Hepatocyte (in vitro differentiated cells): ENCODE measurements around the gene CACNA2D1. TPM values are rescaled to one million over a fixed set of nuclear protein-coding genes. Genes with fewer than 3 reads are reported as not detected.
A peak's percentile ranks its signal among the peaks of the same experiment; 100 is the strongest.

ENCODE experiments used
- DNase-seq: peaks from one replicate; pipeline ENCODE4 v3.0.0-alpha.2; 2016; ENCODE audit warnings: low spot score
- H2AFZ ChIP-seq: fragments of 200-600 bp; sonication (generic); 2 replicates; pipeline ENCODE4 v1.6.0; 2016; ENCODE audit warnings: antibody characterized with exemption, mild to moderate bottlenecking
- H3K27ac ChIP-seq: fragments of 200-600 bp; sonication (generic); 2 replicates; pipeline ENCODE4 v1.5.1; 2016; ENCODE audit warnings: mild to moderate bottlenecking
- H3K27me3 ChIP-seq: fragments of 200-600 bp; sonication (generic); 2 replicates; pipeline ENCODE4 v1.6.1; 2016
- H3K36me3 ChIP-seq: fragments of 200-600 bp; sonication (generic); replicated peaks from 2 replicates; pipeline ENCODE4 v1.5.1; 2016; ENCODE audit warnings: low read depth; ENCODE audit not compliant: insufficient read depth
- H3K4me1 ChIP-seq: fragments of 200-600 bp; sonication (generic); 2 replicates; pipeline ENCODE4 v1.5.1; 2016; ENCODE audit warnings: mild to moderate bottlenecking, moderate library complexity; ENCODE audit not compliant: insufficient read depth
- H3K4me2 ChIP-seq: fragments of 200-600 bp; sonication (generic); 2 replicates; pipeline ENCODE4 v1.6.0; 2016
- H3K4me3 ChIP-seq: fragments of 200-600 bp; sonication (generic); 2 replicates; pipeline ENCODE4 v1.5.1; 2016; ENCODE audit warnings: mild to moderate bottlenecking
- H3K79me2 ChIP-seq: fragments of 200-600 bp; sonication (generic); 2 replicates; pipeline ENCODE4 v1.6.0; 2017; ENCODE audit warnings: mild to moderate bottlenecking
- H3K9me2 ChIP-seq: fragments of 200-600 bp; sonication (generic); replicated peaks from 2 replicates; pipeline ENCODE4 v1.6.0; 2017; ENCODE audit warnings: mild to moderate bottlenecking; ENCODE audit not compliant: insufficient read depth
- H3K9me3 ChIP-seq: fragments of 200-600 bp; sonication (generic); 2 replicates; pipeline ENCODE4 v1.5.1; 2016; ENCODE audit warnings: low read depth, mild to moderate bottlenecking
- H4K20me1 ChIP-seq: fragments of 200-600 bp; sonication (generic); 2 replicates; pipeline ENCODE4 v1.6.0; 2016; ENCODE audit warnings: mild to moderate bottlenecking; ENCODE audit not compliant: insufficient read depth, poor library complexity, severe bottlenecking
- EZH2 ChIP-seq: fragments of 200-600 bp; sonication (generic); IDR thresholded peaks from 2 replicates; pipeline ENCODE4 v1.6.1; 2016; ENCODE audit warnings: antibody characterized with exemption, mild to moderate bottlenecking, borderline replicate concordance
- EZH2phosphoT487 ChIP-seq: fragments of 200-600 bp; sonication (generic); IDR thresholded peaks from one replicate; pipeline ENCODE4 v1.6.1; 2018; ENCODE audit warnings: antibody characterized with exemption, mild to moderate bottlenecking, low read depth, moderate library complexity; ENCODE audit not compliant: unreplicated experiment, severe bottlenecking
- whole genome bisulfite sequencing: methylation state at CpG from one replicate; pipeline ENCODE4 v1.1.6; 2016; ENCODE audit warnings: low lambda C conversion rate; ENCODE audit errors: missing lambda C conversion rate; 5-methylcytosine and 5-hydroxymethylcytosine counted together
- polyA plus RNA-seq: library from polyadenylated mRNA; unstranded; fragments of >200 nt; fragmentation: Nextera tagmentation; extraction: Ambion mirVana; gene quantifications from 2 replicates; pipeline ENCODE4 v1.2.1, GENCODE V29; 2016
- total RNA-seq: library from RNA; depleted of rRNA; stranded (reverse); fragments of >200 nt; gene quantifications from 2 replicates; pipeline ENCODE4 v1.2.3, GENCODE V29; 2014
- TF ChIP-seq, protein P1 (sequence below): fragments of 200-600 bp; sonication (generic); IDR thresholded peaks from 2 replicates; pipeline ENCODE4 v1.5.1; 2016; ENCODE audit warnings: antibody characterized with exemption, mild to moderate bottlenecking; ENCODE audit not compliant: poor library complexity

The CACNA2D1 gene
- total and polyA plus RNA-seq, 2 experiments from 2014 or later, result 3.1 to 18.9 TPM

DNA sequence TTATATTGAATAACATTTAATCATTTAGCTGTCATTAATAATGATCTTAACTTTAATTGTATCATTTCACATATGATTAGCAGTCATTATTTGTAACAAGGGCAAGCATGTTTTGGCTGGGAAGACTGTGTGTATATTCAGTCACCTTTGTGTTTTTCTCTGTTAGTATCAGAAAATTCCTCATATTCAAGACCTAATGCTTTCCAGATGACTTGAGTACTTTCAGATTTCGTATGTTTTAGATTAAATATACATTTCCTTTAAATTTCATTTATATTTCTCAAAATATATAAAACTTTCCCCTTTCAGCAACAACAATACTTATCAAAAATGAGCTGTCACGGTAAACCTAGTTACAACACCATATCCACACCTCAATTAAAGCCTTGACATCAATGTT is 6.3 kb upstream of the CACNA2D1 start:
- Histone ChIP-seq H3K9me3 (no peaks in the 10 kb centered on the region), H3K79me2 (no peaks in the 10 kb centered on the region), H4K20me1 (no peaks in the 10 kb centered on the region), H2AFZ (no peak overlapping the region), H3K9me2 (no peaks in the 10 kb centered on the region), H3K4me1 (no peaks in the 10 kb centered on the region), H3K27ac (no peak overlapping the region), H3K36me3 (no peaks in the 10 kb centered on the region), H3K27me3 (peaks cover 7% of the 10 kb centered on the region), H3K4me2 (no peak overlapping the region), H3K4me3 (no peak overlapping the region)
- 38% methylated on average over 2 of the region's 2 CpGs for WGBS
- TF ChIP-seq EZH2phosphoT487, result no peak
- TF ChIP-seq, protein P1, sequence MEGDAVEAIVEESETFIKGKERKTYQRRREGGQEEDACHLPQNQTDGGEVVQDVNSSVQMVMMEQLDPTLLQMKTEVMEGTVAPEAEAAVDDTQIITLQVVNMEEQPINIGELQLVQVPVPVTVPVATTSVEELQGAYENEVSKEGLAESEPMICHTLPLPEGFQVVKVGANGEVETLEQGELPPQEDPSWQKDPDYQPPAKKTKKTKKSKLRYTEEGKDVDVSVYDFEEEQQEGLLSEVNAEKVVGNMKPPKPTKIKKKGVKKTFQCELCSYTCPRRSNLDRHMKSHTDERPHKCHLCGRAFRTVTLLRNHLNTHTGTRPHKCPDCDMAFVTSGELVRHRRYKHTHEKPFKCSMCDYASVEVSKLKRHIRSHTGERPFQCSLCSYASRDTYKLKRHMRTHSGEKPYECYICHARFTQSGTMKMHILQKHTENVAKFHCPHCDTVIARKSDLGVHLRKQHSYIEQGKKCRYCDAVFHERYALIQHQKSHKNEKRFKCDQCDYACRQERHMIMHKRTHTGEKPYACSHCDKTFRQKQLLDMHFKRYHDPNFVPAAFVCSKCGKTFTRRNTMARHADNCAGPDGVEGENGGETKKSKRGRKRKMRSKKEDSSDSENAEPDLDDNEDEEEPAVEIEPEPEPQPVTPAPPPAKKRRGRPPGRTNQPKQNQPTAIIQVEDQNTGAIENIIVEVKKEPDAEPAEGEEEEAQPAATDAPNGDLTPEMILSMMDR, result no peak
- DNase-seq, result no peak

DNA sequence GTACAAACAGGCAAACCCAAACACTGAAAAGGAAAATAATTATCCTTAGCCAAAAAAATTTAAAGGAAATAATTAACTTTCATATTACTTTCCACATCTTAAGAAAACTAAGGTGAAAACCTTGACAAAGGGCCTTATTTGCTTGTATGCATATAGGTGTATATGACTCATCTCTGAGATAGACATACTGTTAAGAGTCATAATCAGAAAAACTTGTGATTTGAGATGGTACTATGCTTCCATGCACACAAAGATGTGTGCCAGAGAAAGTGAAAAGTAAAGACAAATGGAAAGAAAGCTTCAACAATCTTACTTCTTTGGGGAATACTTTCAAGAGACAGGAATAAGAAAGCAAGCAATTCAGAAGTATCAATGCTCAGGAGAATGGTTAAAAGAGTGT is 3.3 kb upstream of the CACNA2D1 start:
- Histone ChIP-seq H3K9me3 (no peaks in the 10 kb centered on the region), H4K20me1 (peaks cover 4% of the 10 kb centered on the region), H3K9me2 (no peaks in the 10 kb centered on the region), H3K4me2 (no peak overlapping the region), H3K36me3 (no peaks in the 10 kb centered on the region), H3K4me3 (no peak overlapping the region), H3K27ac (no peak overlapping the region), H3K79me2 (no peaks in the 10 kb centered on the region), H3K27me3 (peaks cover 17% of the 10 kb centered on the region), H2AFZ (no peak overlapping the region), H3K4me1 (no peaks in the 10 kb centered on the region)
- DNase-seq, result no peak
- no peak for TF ChIP-seq EZH2phosphoT487
- no peak for TF ChIP-seq EZH2
- TF ChIP-seq, protein P1, result no peak

DNA sequence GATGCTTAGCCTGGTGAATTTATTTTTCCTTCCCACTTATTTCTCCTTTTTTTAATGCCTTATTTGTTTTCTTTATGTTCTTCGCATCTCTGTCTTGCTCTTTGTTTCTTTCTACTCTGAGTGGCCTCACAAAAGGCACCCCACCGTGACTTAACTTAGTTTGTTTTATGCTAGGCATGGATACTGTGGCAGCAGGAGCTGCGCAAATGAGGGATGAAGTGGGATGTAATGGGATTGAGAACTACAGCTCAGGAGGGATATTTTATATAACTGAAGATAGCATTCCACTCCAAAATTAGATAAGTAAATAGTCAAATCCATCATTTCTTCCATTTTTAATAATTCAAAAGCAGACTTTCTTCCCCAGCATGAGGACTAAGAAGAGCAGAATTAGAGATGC is 1.7 kb upstream of the CACNA2D1 start:
- Histone ChIP-seq H3K4me1 (no peaks in the 10 kb centered on the region), H3K9me2 (no peaks in the 10 kb centered on the region), H3K4me3 (no peak overlapping the region), H3K9me3 (no peaks in the 10 kb centered on the region), H3K27me3 (peaks cover 25% of the 10 kb centered on the region), H3K27ac (no peak overlapping the region), H3K79me2 (no peaks in the 10 kb centered on the region), H3K4me2 (no peak overlapping the region), H4K20me1 (peaks cover 4% of the 10 kb centered on the region), H2AFZ (no peak overlapping the region), H3K36me3 (no peaks in the 10 kb centered on the region)
- no peak for DNase-seq
- TF ChIP-seq EZH2phosphoT487, result no peak
- TF ChIP-seq, protein P1, result no peak
- TF ChIP-seq EZH2, result no peak
- 82% methylated on average over 3 of the region's 3 CpGs for WGBS

DNA sequence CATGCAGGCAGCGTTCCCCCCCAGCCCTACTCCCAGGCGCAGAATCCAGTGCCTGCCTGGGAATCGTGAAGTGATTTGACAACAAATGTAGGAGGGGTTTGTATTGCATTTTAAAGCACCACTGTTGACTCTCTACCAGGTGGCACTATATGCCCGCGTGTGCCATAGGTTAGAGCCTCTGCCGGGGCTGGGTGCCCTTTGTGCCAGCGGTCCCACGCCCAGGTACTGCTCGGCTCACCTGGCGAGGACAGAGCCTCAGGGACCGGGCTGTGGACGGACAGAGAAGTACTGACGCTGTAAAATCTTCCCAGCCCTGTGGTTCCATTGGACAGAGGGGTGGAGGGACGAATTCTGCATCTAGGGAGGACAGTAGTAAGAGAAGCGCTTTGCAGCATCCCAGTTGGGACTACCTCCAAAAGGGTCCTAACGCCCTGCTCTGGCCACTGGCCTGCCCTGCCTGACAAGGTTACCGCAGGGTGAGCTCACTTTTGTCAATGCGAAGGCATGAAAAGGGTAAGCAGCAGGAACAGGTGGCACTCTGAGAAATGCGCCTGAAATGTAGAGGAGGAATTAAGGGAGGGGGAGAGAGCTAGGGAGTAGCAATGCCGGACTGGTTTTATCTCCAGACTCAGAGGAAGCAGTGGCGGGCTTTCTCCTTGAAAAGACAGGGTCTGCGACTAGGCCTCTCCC is 788 bp upstream of the CACNA2D1 start:
- no peaks in the 10 kb centered on the region for H3K79me2 ChIP-seq

More for the DNA sequence above, 788 bp upstream of the CACNA2D1 start:
- peaks cover 25% of the 10 kb centered on the region for H3K27me3 ChIP-seq
- H2AFZ ChIP-seq, result peak overlapping the region; percentile 93
- TF ChIP-seq, protein P1, result no peak
- TF ChIP-seq EZH2 (no peak), EZH2phosphoT487 (no peak)
- H3K9me2 ChIP-seq, result no peaks in the 10 kb centered on the region
- peak overlapping the region; percentile 91 for H3K4me2 ChIP-seq
- H3K27ac ChIP-seq, result peak overlapping the region; percentile 11
- no peaks in the 10 kb centered on the region for H3K9me3 ChIP-seq
- no peaks in the 10 kb centered on the region for H3K36me3 ChIP-seq
- peak overlapping the region; percentile 75 for H3K4me3 ChIP-seq
- H4K20me1 ChIP-seq, result peaks cover 4% of the 10 kb centered on the region
- 11% methylated on average over 22 of the region's 22 CpGs for WGBS
- H3K4me1 ChIP-seq, result no peaks in the 10 kb centered on the region
- DNase-seq, result no peak
